Prostate gland (tissue), 2 donors: Measurements from ENCODE around the gene CRYBG3. TPM values are rescaled to one million over a fixed set of nuclear protein-coding genes. Genes with fewer than 3 reads are reported as not detected.

Experiments
- DNase-seq: peaks from one replicate; pipeline ENCODE4 v3.0.0-alpha.2; 2019; ENCODE audit warnings: low spot score
- H3K27ac ChIP-seq, 2 donors: fragments of 200-600 bp; sonication (generic); 2 replicates each; pipeline ENCODE4 v1.5.1; 2017 to 2019
- H3K27me3 ChIP-seq: fragments of 200-600 bp; sonication (generic); replicated peaks from 2 replicates; pipeline ENCODE4 v1.5.1; 2019; ENCODE audit not compliant: insufficient read depth
- H3K36me3 ChIP-seq, 2 donors: fragments of 200-600 bp; sonication (generic); 1 replicate in 1 of 2; 2 replicates in 1 of 2; pipeline versions ENCODE4 v1.5.1 to v1.8.1; 2017 to 2019
- H3K4me1 ChIP-seq: fragments of 200-600 bp; sonication (generic); replicated peaks from 2 replicates; pipeline ENCODE4 v1.5.1; 2019
- H3K4me3 ChIP-seq, 2 donors: fragments of 200-600 bp; sonication (generic); 2 replicates each; pipeline ENCODE4 v1.5.1; 2017 to 2019
- H3K9me3 ChIP-seq: fragments of 200-600 bp; sonication (generic); 2 replicates; pipeline ENCODE4 v1.5.1; 2017
- POLR2A ChIP-seq: fragments of 450-650 bp; IDR thresholded peaks from one replicate; pipeline ENCODE4 v1.6.1; 2016; ENCODE audit warnings: antibody characterized with exemption, mild to moderate bottlenecking
- POLR2AphosphoS5 ChIP-seq: sonication (generic); formaldehyde crosslinking; IDR thresholded peaks from one replicate; pipeline ENCODE4 v1.6.1; 2017; ENCODE audit warnings: antibody characterized with exemption
- WGBS: methylation state at CpG from one replicate; pipeline ENCODE4 v1.1.5; 2018; 5-methylcytosine and 5-hydroxymethylcytosine counted together
- intact Hi-C: fragments of 100-400 bp; cut with DNase I; formaldehyde crosslinking; loops from one replicate; pipeline ENCODE4 v1.14.2; 2022
- total RNA-seq, 2 donors: library from RNA; depleted of rRNA; stranded (reverse); fragments of >200 nt; gene quantifications; one replicate each; pipeline ENCODE4 v1.1.0, GENCODE V29; 2016
- TF ChIP-seq, protein P1 (sequence below), 4 experiments: fragments of 200-600 bp in 2 of 4; fragments of 450-650 bp in 2 of 4; sonication (generic) in 2 of 4; IDR thresholded peaks; 1 replicate in 3 of 4; 2 replicates in 1 of 4; pipeline ENCODE4 v1.5.1; 2016 to 2019; ENCODE audit warnings: antibody characterized with exemption in 4 of 4, mild to moderate bottlenecking in 2 of 4, moderate library complexity in 2 of 4

The CRYBG3 gene
- total RNA-seq, 2 donors from 2014 or later, result 22.0 to 23.5 TPM

DNA sequence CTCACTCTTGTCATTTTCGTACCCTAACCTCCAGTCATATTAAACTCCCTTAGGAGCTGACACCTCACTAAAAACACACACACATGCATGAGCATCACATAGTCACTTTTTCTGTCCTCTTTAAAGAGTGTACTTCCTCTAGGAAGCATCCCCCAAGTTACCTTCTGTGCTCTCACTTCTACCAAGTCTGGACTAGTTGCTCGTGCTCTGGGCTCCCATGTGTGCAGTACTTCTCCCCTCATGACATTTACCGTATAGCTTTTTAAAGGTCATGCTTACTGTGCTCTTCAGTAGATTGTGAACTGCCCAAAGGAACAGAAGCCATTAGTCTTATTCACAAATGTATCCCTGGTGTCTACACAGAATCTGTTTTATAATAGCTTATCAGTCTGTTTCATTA is 42.0 kb downstream of the CRYBG3 start:
- TF ChIP-seq POLR2AphosphoS5 (no peak), POLR2A (no peak)
- TF ChIP-seq, protein P1, sequence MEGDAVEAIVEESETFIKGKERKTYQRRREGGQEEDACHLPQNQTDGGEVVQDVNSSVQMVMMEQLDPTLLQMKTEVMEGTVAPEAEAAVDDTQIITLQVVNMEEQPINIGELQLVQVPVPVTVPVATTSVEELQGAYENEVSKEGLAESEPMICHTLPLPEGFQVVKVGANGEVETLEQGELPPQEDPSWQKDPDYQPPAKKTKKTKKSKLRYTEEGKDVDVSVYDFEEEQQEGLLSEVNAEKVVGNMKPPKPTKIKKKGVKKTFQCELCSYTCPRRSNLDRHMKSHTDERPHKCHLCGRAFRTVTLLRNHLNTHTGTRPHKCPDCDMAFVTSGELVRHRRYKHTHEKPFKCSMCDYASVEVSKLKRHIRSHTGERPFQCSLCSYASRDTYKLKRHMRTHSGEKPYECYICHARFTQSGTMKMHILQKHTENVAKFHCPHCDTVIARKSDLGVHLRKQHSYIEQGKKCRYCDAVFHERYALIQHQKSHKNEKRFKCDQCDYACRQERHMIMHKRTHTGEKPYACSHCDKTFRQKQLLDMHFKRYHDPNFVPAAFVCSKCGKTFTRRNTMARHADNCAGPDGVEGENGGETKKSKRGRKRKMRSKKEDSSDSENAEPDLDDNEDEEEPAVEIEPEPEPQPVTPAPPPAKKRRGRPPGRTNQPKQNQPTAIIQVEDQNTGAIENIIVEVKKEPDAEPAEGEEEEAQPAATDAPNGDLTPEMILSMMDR (IDR thresholded peaks at IDR 0.05), result no peak
- H3K27me3 ChIP-seq, result no peaks in the 10 kb centered on the region
- no peak overlapping the region for H3K4me3 ChIP-seq
- no peak for DNase-seq
- H3K4me1 ChIP-seq, result no peaks in the 10 kb centered on the region
- no peaks in the 10 kb centered on the region for H3K9me3 ChIP-seq
- H3K36me3 ChIP-seq, result no peaks in the 10 kb centered on the region
- 93% methylated on average over 3 of the region's 3 CpGs for WGBS
- intact Hi-C loops, result no loop called here
- H3K27ac ChIP-seq, result no peak overlapping the region

DNA sequence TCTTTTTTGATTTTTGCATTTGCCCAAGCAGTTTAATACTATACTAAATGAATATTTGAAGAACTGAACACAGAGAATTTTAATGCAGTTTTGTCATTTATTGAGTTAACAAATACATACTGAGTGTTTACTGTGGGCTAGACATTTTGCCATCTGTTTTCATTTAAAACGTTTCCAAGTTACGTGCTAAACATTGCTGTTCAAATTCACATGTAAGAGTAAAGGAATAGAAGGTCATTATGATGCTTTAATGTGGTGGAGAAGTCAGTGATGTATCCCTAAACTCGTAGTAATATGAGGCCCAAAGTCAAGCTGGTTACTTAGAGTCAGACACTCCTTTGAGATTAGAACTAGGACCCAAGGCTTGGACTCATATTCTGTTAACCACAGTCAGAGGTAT is 49.4 kb downstream of the CRYBG3 start:
- Histone ChIP-seq H3K27me3 (no peaks in the 10 kb centered on the region), H3K27ac (no peak overlapping the region), H3K4me3 (no peak overlapping the region), H3K36me3 (no peaks in the 10 kb centered on the region), H3K4me1 (no peaks in the 10 kb centered on the region), H3K9me3 (no peaks in the 10 kb centered on the region)
- TF ChIP-seq, protein P1 (IDR thresholded peaks at IDR 0.05), result no peak
- TF ChIP-seq POLR2AphosphoS5 (no peak), POLR2A (no peak)
- intact Hi-C loops, result no loop called here
- 65% methylated on average over 3 of the region's 3 CpGs for WGBS
- DNase-seq, result no peak

DNA sequence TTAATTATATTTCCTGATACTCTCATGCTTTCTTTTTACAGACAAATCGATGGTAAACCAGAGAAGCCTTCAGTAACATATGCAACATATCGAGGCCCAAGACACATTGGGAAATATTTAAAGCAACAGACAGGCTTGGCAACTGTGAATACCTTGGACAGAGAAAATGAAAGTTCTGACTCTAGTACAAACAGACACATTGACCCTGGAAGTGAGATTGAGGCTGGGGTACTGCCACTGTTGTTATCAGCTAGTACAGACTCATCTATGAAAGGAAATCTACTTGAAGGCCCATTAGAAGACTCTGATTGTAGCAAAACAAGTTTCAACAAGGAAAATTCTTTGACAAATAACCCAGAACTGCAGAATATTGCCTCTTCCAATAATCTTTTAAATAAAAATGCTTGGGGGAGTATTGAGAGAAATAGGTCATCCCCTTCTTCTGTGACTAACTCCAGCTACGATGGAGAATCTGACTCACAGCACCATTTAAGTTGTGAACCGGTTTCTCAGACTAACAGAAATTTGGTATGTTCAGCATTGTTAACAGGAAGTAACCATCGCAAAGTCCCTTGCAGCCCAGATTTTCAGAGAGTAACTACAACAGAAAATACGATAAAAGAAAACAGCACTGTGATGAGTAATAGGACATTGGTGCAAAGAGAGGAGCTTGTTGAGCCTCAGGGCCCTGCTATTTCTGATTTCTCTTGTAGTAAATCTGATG is 50.2 kb downstream of the CRYBG3 start:
- 55% methylated on average over 6 of the region's 6 CpGs for WGBS
- no peak for DNase-seq
- intact Hi-C loops, result no loop called here
- Histone ChIP-seq H3K27ac (no peak overlapping the region), H3K4me3 (no peak overlapping the region), H3K36me3 (no peaks in the 10 kb centered on the region), H3K9me3 (no peaks in the 10 kb centered on the region), H3K27me3 (no peaks in the 10 kb centered on the region), H3K4me1 (no peaks in the 10 kb centered on the region)
- TF ChIP-seq POLR2A (no peak), POLR2AphosphoS5 (no peak)
- TF ChIP-seq, protein P1 (IDR thresholded peaks at IDR 0.05), result no peak

DNA sequence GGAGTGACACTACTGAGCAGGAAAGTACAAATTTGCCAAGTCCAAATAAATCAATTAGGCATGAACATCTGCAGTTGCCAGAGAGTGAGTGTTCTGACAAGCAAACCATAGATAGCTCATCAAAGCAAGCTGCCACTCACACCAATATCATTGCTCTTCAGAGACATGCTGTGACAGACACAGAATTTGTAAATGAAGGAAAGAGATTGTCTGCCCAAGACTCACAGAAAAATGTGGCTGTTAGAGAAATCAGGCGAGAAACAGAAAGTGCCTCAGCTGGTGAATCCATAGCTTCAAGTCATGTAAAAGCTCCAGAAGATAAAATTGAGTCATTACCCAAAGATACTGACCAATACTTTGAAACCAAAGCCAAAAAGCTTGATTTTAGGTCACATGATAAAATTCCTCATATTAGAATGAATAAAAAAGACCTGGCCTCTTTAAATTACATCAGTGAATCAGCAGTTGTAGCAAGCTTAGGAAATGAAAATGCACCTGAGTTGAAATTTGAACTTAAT is 50.8 kb downstream of the CRYBG3 start:
- WGBS, result 67% methylated on average over 1 of the region's 1 CpG
- Histone ChIP-seq H3K27ac (no peak overlapping the region), H3K27me3 (no peaks in the 10 kb centered on the region), H3K4me3 (no peak overlapping the region), H3K9me3 (no peaks in the 10 kb centered on the region), H3K36me3 (no peaks in the 10 kb centered on the region), H3K4me1 (no peaks in the 10 kb centered on the region)
- DNase-seq, result no peak
- TF ChIP-seq POLR2AphosphoS5 (no peak), POLR2A (no peak)
- TF ChIP-seq, protein P1 (IDR thresholded peaks at IDR 0.05), result no peak
- intact Hi-C loops, result no loop called here

DNA sequence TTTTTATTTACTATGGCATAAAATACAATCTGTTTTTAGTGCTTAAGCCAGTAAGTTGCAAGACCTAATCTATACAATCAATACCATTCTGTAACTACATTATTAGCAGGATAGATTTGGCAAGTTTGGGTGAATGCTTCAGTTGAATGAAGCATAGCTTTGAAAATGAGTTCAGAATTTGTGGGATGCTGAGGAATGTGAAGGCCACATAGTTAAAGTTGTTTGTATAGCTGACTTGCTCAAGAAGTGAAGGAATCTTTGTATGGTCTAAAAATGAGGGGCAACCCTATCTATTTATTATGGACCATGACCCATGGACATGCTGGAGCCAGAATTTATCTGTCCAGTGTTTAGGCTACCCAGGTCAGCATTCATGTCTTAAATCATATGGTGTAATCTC is 58.5 kb downstream of the CRYBG3 start:
- intact Hi-C loops, result no loop called here
- Histone ChIP-seq H3K36me3 (no peaks in the 10 kb centered on the region), H3K4me3 (no peak overlapping the region), H3K9me3 (no peaks in the 10 kb centered on the region), H3K27ac (no peak overlapping the region), H3K27me3 (no peaks in the 10 kb centered on the region), H3K4me1 (no peaks in the 10 kb centered on the region)
- no peak for DNase-seq
- TF ChIP-seq, protein P1 (IDR thresholded peaks at IDR 0.05), result no peak
- no peak for TF ChIP-seq POLR2AphosphoS5
- no peak for TF ChIP-seq POLR2A
